Measurements from ENCODE around the gene CHI3L1.

Gene CHI3L1

GRCh38 chr1:203187304-203187685 is 791 bp upstream of the CHI3L1 start:
- TF ChIP-seq CTCF (IDR thresholded peaks at IDR 0.05) (no peak), ZFX (IDR thresholded peaks at IDR 0.05; ENCODE audit: borderline replicate concordance) (no peak)
- H3K27ac ChIP-seq = no peak overlapping the region

GRCh38 chr1:203186091-203186445 is 436 bp downstream of the CHI3L1 start:
- no peak overlapping the region for H3K27ac ChIP-seq

GRCh38 chr1:203185585-203185984 is 919 bp downstream of the CHI3L1 start:
- H3K27ac ChIP-seq = no peak overlapping the region
- TF ChIP-seq CTCF (IDR thresholded peaks at IDR 0.05) (no peak), ZFX (IDR thresholded peaks at IDR 0.05; ENCODE audit: borderline replicate concordance) (no peak)

More at GRCh38 chr1:203186091-203186445, 436 bp downstream of the CHI3L1 start:
- TF ChIP-seq ZFX (IDR thresholded peaks at IDR 0.05; ENCODE audit: borderline replicate concordance) (no peak), CTCF (IDR thresholded peaks at IDR 0.05) (no peak)

- TF ChIP-seq ZFX (IDR thresholded peaks at IDR 0.05; ENCODE audit: borderline replicate concordance) = no peak
- TF ChIP-seq CTCF (IDR thresholded peaks at IDR 0.05) = no peak
- no peak overlapping the region for H3K27ac ChIP-seq
Measured at GRCh38 chr1:203185061-203185461, 1.4 kb downstream of the CHI3L1 start.

GRCh38 chr1:203184467-203184866 is 2.0 kb downstream of the CHI3L1 start:
- no peak overlapping the region for H3K27ac ChIP-seq
- TF ChIP-seq ZFX (IDR thresholded peaks at IDR 0.05; ENCODE audit: borderline replicate concordance) (no peak), CTCF (IDR thresholded peaks at IDR 0.05) (no peak)

- no peak for TF ChIP-seq ZFX (IDR thresholded peaks at IDR 0.05; ENCODE audit: borderline replicate concordance)
- TF ChIP-seq CTCF (IDR thresholded peaks at IDR 0.05) = no peak
Measured at GRCh38 chr1:203183828-203184227, 2.7 kb downstream of the CHI3L1 start.

GRCh38 chr1:203182387-203182953 is 4.0 kb downstream of the CHI3L1 start:
- TF ChIP-seq CTCF (IDR thresholded peaks at IDR 0.05) (no peak), ZFX (IDR thresholded peaks at IDR 0.05; ENCODE audit: borderline replicate concordance) (no peak)
- no peak overlapping the region for H3K27ac ChIP-seq

More at GRCh38 chr1:203183828-203184227, 2.7 kb downstream of the CHI3L1 start:
- H3K27ac ChIP-seq = no peak overlapping the region
